HG02970 (cell line): Measurements from ENCODE around the gene HECTD1.
"Not testable (repeated sequence)": the region's sequence is repeated elsewhere in the genome, so short reads cannot be mapped to it uniquely, and the experiment has no call there.

ENCODE experiments used
- ATAC-seq: cut with Tn5 transposase; IDR thresholded peaks from one replicate; pipeline ENCODE4 v1.9.1; 2021; ENCODE audit warnings: mild to moderate bottlenecking, moderate library complexity, moderate number of reproducible peaks; ENCODE audit not compliant: unreplicated experiment, low FRiP score

The HECTD1 gene

DNA sequence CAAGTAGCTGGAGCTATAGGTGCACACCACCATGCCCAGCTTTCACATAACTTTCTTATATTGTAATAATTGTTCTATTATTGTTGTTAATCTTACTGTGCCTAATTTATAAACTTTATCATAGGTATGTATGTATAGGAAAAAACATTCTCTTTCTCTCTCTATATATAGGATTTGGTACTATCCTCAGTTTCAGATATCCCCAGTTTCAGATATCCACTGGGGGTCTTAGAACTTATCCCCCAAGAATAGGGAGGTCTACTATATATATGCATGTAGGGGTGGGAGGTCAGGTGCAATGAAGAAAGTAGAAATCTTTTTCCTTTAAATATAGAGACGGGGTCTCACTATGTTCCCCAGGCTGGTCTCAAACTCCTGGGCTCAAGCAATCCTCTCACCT lies 110.5 kb downstream of the HECTD1 start:
- no peak for ATAC-seq

DNA sequence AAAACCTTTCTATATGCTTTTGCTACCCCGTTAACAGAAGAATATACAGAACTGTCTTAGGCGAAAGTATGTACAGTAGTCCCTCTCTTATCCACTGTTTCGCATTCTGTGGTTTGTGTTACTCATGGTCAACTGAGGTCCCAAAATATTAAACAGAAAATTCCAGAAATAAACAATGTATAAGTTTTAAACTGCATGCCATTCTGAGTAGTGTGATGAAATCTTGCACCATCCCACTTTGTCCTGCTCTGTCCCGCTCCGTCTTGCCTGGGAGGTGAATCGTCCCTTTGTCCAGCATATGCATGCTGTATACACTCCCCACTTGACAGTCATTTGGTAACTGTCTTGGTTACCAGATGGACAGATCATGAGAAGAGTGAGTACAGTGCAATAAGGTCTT lies 111.3 kb downstream of the HECTD1 start:
- ATAC-seq = no peak

DNA sequence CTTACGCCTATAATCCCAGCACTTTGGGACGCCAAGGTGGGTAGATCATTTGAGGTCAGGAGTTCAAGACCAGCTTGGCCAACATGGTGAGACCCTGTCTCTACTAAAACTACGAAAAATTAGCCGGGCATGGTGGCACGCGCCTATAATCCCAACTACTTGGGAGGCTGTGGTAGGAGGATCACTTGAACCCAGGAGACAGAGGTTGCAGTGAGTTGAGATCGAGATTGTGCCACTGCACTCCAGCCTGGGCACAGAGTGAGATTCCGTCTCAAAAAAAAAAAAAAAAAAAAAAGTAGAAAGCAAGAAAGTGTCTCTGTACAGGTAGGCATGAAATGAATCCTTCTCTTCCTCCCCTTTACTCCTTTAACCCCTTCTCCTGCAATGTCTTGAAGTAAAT lies 111.8 kb downstream of the HECTD1 start:
- ATAC-seq = not testable (repeated sequence)

DNA sequence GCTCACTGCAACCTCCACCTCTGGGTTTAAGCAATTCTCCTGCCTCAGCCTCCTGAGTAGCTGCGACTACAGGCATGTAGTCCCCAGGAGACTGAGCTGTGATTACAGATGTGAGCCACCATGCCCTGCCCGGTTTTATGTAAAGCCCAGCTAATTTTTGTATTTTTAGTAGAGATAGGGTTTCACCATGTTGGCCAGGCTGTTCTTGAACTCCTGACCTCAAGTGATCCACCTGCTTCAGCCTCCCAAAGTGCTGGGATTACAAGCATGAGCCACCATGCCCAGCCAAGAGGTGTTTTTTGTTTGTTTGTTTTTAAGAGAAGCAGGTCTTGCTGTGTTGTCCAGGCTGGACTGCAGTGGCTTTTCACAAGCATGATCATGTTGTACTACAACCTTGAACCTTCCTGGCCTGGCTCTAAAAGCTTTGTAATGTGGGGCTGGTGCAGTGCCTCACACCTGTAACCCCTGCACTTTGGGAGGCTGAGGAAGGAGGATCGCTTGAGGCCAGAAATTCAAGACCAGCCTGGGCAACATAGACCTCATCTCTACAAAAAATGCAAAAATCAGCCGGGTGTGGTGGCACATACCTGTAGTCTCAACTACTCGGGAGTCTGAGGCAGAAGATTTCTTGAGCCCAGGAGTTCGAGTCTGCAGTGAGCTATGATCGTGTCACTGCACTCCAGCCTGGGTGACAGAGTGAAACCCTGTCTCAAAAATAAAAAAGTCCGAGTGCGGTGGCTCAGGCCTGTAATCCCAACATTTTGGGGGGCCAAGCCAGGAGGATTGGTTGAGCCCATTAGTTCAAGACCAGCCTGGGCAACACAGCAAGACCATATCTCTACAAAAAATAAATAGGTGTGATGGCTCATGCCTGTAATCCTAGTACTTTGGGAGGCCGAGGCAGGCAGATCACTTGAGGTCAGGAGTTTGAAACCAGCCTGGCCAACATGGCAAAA lies 113.4 kb downstream of the HECTD1 start:
- not testable (repeated sequence) for ATAC-seq

DNA sequence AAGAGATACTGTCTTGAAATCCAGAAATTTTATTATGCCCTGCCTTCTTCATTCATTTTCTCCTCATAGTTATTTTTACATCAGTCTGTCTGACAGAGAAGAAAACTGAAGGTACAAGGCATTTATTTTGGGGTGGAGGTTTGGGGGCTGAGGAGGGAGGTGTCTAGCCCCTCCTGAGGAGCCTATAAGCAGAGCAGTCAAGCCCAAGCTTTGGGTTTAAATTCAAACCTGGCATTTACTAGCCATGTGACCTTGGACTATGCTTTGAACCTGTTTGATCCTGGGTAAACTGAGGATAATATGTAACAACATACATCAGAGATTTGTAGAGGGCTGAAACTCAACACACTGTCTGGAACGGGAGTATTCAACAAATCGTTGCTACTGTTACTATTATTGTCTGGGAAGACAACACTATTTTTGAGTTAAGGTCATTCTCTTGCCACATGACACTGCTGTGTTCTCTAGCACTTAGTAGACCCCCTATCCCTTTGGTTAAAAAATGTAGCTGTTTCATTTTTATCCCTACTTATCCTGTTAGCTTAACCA lies 115.4 kb downstream of the HECTD1 start:
- ATAC-seq = no peak

DNA sequence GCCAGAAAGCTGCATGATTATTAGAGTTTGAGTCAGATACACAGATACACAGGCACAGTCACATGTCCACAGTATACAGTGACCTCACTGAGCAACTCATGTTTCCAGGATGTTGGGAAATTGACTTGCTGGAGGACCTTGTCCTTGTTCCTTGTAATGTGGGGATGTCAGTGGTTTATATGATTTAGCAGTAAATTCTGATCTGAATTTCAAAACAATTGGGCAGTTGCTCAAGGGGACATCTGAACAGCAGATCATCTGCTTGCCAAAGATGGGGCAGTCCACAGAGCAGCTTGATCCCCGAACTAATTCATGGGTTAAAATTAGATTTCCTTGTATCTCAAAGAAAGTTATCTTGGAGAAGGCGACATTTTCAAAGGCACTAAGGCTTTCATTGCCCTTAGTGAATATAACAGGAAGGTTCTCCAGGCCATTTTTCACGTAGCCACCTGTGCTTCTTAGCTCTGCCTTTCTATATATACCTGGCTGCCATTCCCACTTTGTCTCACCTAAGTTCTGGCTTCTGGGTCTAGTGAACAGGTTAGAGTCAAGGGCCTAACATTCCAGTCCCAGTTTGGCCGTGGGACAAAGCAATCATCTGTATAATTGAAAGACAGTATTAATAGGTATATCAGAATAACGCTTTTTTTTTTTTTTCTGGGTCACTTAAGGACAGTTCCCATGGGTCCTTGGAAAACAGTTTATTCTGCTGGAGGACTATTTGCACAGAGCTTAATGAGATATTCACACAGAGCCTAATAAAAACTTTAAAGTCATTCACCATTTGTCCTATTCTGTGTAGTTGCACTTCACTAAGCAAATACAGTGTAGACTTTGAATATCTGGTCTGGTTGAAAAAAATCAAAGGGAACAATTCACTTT lies 116.5 kb downstream of the HECTD1 start:
- no peak for ATAC-seq

DNA sequence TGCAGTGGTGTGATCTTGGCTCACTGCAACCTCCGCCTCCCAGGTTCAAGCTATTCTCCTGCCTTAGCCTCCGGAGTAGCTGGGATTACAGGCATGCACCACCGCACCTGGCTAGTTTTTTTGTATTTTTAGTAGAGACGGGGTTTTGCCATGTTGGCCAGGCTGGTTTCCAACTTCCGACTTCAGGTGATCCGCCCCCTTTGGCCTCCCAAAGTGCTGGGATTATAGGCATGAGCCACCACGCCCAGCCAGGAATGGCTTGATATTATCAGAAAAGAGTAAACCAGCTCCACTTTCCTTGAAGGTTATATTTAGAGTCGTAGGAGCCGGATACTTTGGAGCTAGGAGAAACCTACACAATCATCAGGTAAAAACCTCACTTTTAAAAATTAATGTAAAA lies 121.1 kb downstream of the HECTD1 start:
- not testable (repeated sequence) for ATAC-seq

DNA sequence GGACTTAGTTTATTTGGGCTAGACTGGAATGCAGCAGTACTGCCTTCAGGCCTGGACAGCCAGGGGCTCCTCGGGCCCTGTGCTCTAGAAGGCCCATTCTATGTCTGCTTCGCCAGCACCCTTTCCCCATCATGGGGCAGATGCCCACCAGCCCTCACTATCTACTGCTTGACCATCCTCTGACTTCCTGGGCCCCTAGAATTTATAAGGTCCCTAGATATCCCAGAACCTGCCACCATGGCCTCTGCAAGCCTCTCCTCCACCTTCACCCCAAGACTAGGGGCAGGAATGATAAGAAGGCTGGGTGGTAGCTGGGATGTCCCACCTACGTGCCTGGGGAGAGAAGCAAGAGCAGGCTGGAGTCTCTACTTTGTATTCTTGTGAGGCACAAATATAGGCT lies 122.6 kb downstream of the HECTD1 start:
- ATAC-seq = no peak

DNA sequence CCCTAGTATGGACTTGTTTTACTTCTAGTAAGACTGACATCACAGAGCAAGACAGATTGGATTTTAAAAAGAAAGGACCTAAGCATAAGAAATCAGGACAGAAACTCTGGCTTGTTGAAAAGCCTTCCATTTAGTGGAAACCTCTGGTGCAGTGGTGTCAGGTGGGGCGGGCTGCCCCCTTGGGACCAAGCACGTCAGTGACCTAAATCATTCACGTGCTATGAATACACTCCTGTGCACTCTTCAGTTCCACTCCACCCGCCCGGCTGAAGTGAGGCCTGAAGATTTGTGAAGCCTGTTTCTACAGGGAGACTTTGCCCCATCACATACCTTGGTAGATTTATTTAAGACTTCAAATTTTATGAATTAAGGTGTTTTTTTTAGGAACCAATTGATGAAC lies 123.2 kb downstream of the HECTD1 start:
- ATAC-seq = no peak

DNA sequence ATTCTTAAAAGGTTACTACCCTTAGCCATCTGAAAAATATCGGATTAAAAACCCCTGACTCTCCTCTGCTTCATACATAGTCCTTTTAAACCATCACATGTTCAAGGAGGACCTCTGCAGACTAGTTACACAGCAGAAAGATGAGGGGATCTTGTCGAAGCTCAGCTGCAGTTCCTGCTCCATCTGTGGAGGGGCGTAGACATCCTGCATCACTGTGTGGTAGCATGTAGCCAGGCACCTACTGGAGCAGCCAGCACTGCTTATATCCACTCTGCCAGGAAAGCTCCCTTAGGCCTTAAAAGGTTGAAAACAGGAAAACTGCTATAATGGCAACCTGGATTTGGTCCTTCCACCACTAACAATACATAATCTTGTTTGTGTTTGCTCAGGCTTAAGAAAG lies 123.8 kb downstream of the HECTD1 start:
- ATAC-seq = no peak

DNA sequence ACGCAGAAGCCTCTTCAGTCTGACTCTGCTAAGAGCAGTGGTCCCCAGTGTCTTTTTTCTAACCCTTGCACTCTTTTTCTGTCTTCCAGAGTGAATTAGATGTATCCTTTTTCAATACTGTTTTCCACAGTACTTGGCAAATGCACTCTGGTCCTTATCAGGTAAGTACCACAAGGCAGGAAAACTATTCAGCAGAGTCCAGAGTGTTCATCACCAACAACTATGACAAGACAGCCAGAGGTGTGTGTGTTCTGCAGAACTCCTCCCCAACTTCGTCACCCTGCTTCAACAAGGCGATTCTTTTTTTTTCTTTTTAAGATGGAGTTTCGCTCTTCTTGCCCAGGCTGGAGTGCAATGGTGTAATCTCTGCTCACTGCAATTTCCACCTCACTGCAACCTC lies 127.1 kb downstream of the HECTD1 start:
- ATAC-seq = no peak

DNA sequence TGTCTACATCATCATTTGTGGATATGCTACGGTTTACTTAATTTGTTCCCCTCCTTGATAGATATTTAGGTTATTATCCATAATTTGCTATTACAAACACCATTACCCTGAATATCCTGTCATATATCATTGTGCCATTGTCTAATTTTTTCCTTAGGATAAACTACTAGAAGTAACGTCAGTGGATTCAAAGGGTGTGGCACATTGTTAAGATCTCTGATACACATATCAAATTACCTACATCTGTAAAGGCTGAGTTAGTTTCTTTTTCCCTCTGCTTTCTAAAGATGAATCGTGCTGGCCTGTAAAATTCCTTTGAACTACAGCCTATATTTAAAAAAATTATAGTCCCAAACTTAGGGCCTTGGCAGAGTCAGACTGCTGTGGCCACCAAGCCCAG lies 127.5 kb downstream of the HECTD1 start:
- no peak for ATAC-seq

DNA sequence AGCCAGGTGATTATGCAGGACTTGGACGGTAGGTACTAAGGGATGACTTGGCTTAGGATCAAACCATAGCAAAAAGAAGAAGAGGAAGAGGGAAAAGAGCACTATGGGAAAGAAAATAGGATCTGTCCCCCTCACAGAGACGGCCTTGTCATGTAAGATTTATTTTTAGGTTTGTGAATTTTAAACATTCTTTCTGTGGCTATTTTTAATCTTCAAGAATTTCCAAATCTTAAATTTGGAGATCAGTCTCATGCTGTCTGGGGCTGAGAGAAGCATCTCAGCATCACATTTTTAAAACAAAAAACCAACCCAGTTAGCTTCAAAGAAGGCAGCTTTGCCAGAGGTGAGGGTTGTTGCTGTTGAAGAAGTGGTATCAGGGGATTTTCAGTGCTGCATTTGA lies 128.8 kb downstream of the HECTD1 start:
- ATAC-seq = no peak

DNA sequence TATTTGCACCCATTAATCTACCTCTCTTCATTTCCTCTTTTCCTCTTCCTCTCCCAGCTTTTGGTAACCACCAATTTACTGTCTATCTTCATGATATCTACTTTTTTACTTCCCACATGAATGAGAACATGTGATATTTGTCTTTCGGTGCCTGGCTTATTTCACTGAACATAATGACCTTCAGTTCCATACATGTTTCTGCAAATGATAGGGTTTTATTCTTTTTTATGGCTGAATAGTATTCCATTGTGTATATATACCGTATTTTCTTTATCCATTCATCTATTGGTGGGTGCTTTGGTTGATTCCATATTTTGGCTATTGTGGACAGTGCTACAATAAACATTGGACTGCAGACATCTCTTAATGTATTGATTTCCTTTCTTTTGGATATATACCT lies 132.4 kb downstream of the HECTD1 start:
- ATAC-seq = no peak

DNA sequence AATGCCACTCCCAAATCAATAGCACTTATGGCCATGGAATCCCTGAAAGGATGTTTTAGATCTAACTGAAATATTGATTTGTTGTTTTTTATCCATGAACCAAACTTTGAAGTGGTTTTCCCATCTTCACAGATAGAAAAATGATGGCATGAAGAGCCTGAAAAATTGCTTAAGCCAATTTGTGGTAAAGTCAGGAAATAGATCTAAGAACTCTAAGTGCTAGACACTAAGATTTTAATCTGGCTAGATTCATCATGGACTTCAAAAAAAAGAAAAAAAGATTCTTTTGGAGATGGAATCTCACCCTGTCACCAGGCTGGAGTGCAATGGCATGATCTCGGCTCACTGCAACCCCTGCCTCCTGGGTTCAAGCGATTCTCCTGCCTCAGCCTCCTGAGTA lies 136.4 kb downstream of the HECTD1 start:
- ATAC-seq = no peak

DNA sequence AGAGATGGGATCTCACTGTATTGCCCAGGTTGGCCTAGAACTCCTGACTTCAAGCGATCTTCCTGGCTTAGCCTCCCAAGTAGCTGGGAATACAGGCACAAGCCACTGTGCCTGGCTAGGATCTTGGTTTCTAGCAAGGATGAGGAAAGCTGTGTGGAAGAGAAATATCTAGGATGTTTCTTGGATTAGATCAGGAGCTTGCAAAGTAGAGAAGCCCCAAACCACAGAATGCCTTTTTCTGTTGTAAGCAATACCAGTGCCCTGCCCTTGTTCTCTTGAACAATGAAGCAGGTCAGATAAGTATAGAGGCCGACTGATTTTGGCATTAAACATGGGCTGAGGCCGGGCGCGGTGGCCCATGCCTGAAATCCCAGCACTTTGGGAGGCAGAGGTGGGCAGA lies 137.2 kb downstream of the HECTD1 start:
- no peak for ATAC-seq

DNA sequence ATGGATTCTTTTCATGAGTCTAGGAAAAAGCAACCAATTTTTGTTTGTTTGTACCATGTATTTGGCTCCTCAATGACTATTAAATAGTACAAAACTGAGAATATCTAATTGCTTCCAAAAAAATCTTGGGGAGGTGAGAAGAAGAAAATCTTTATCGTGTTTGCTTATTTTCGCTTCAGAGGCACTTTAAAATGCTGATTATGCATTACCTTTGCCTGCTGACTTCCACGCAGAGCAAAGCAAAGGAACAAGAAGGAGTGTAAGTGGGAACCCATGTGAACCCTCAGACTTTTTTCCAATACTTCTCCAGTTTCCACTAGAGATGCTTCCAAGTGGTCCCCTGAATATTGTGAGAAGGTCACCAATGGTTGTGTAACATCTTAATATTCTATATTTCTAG lies 138.2 kb downstream of the HECTD1 start:
- ATAC-seq = no peak

DNA sequence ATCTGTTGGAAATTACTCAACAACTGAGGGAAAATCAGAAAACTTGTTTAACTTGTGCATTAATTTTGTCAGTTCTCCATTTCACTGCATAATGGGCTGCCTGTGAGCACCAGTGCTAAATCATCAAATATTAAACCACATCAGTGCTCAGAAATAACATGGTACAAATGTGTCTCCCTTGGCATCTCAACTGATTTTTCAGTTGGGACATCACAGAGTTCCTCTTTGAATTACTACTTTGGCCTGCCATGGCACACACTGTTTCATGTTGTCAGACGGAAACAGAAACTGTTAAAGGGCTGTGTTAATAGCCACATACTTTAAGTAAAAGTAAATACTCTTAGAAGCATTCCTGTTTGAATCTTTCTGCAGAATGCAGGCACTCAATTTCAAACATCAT lies 139.4 kb downstream of the HECTD1 start:
- ATAC-seq = no peak

DNA sequence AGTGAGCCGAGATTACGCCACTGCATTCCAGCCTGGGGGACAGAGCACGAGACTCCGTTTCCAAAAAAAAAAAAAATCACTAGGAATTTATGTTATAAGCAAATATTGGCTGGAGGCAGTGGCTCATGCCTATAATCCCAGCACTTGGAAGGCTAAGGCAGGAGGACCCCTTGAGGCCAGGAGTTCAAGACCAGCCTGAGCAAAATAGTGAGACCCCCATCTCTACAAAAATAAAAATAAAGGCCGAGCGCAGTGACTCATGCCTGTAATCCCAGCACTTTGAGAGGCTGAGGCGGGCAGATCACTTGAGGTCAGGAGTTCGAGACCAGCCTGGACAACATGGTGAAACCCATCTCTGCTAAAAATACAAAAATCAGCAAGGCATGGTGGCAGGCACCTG lies 144.7 kb downstream of the HECTD1 start:
- not testable (repeated sequence) for ATAC-seq

DNA sequence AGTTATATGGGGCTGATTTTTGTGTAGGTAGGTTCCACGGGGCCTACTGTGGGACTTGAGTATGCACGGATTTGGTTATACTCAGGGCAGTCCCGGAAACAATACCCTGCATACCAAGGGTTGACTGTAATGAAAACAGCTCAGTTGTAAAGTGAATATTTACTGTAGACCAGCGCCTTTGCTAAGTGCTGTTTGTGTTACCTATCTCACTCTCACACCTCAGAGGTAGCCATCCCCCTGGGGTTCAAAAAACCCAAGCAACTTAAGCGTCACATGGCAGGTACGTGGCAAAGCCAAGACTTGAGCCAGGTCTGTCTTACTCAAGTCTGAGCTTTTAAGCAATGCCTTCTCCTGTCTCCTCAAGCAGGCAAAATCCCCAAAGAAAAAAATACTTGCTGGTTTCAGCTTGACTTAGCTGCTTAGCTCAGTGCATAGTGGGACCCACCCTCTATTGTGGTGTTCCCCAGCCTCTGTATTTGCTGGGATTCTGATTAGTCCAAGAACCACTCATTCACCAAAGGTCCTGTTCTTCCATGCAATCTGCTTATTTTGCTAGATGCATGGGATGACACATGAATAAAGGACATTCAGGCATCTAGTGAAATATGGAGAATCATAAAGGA lies 147.2 kb downstream of the HECTD1 start:
- ATAC-seq = no peak
